Hematopoietic multipotent progenitor cell (in vitro differentiated cells): ENCODE data around the gene GALM. TPM values are rescaled to one million over a fixed set of nuclear protein-coding genes. Genes with fewer than 3 reads are reported as not detected.
"Not testable (repeated sequence)": the region's sequence is repeated elsewhere in the genome, so short reads cannot be mapped to it uniquely, and the experiment has no call there.

Source experiments
- DNase-seq, 3 donors: peaks; one replicate each; pipeline ENCODE4 v3.0.0-alpha.2; 2011 to 2015; ENCODE audit warnings: low read depth in 2 of 3, low spot score in 2 of 3
- total RNA-seq: library from RNA; depleted of rRNA; stranded (reverse); fragments of >200 nt; gene quantifications from one replicate; pipeline ENCODE4 v1.2.3, GENCODE V29; 2012

Gene GALM
- total RNA-seq, 1 donor: 6.2 TPM

DNA sequence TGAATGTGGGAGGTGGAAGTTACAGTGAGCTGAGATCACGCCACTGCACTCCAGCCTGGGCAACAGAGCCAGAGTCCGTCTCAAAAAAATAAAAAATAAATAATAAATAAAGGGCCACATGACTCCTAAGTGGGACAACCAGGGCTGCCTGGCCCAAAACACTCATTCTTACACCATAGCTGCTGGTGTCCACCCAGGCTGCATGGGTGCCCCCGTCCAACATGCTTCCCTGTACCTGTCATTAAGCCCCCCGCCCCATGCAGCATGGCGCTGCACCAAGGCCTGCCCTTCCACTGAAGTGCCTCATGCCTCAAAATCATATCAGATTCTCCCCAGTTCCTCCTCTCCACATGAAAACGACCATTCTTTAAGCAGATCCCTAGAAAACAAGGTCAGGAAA lies 10.8 kb downstream of the GALM start:
- DNase-seq: no peak

DNA sequence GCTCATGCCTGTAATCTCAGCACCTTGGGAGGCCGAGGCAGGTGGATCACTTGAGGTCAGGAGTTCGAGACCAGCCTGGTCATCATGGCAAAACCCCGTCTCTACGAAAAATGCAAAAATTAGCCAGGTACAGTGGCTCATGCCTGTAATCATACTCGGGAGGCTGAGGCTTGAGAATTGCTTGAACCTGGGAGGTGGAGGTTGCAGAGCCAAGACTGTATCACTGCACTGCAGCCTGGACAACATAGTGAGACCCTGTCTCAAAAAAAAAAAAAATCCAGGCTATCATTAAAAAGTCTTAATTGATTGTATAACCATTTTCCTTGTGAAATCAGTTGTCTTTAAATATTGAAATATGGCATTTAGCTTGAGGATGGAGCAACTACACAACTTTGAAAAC lies 15.0 kb downstream of the GALM start:
- DNase-seq: not testable (repeated sequence)

DNA sequence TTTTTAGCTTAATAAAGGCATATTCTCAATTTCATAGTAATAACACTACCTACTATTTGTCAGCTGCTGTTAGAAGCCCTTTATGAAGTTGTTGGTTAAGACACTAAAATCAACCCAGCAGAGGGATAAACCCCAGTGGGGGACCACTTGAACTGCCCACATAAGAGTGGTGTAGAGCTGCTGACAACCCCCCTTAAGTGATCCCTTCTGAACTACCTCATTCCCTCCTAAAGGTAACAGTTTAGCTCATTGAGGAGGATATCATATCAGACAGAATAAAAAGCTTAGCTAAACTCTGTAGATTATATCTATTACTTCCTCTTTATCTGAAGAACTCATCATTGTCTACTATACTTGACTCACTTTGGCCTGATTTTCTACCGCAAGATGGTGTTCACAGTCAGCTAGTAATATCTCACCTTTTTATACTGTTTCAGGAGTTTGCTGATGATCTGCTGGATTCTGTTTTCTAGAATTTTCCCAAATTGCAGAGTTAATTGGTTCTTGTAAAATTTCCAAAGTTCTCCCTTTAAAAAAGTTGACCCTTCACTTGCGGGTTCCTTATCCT lies 16.2 kb downstream of the GALM start:
- peak in 1 of 3 donors; percentile 10 for DNase-seq

DNA sequence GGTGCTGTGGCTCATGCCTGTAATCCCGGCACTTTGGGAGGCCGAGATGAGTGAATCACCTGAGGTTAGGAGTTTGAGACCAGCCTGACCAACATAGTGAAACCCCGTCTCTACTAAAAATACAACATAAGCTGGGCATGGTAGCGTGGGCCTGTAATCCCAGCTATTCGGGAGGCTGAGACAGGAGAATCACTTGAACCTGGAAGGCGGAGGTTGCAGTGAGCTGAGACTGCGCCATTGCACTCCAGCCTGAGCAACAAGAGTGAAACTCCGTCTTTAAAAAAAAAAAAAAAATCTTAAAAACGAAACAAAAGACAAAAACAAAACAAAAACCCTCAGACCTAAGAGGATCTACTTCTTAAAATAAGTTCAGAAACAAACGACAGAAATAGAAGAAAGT lies 16.7 kb downstream of the GALM start:
- not testable (repeated sequence) for DNase-seq

DNA sequence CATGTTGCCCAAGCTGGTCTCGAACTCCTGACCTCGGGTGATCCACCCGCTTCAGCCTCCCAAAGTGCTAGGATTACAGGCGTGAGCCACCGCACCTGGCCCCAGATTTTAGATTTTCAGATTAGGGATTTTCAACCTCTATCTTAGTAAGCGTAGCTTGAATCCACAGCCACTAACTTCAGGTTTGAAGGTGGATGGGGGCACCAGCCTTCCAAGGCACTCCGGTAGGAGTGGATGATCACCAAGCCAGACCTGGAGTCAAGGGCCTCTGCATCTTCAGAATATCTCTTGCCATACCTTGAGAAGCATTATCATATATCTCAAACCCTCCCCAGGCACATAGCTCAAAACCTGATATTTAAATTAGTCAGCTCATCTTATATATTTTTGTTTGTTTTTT lies 17.9 kb downstream of the GALM start:
- no peak for DNase-seq

DNA sequence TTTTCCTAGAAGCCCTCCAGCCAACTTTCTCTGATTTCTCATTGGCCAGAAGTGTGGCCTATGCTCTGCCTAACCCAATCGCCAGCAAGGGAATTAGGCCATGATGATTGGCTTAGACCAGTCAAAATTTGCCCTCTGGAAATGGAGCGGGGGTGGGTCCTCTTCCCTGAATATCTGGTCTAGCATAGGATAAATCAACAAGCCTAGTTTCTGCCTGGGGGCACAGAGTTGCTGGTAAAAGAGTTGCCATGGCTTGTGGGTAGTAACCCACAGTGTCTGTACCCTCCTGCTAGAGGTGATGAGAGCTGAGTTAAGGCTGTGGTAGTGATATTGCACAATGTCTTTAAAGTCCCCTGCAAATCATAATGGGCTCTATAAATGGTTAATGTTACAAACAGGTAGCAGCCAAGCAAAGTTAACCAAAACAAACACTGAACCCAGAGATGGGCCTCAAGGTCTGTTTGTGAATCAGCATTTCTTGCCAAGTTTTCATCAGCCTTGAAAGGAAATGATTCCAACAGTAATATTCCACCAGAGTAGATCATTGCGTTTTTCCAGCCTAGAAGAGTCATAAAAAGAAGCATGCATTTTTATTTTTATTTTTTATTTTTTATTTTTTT lies 19.3 kb downstream of the GALM start:
- no peak for DNase-seq

DNA sequence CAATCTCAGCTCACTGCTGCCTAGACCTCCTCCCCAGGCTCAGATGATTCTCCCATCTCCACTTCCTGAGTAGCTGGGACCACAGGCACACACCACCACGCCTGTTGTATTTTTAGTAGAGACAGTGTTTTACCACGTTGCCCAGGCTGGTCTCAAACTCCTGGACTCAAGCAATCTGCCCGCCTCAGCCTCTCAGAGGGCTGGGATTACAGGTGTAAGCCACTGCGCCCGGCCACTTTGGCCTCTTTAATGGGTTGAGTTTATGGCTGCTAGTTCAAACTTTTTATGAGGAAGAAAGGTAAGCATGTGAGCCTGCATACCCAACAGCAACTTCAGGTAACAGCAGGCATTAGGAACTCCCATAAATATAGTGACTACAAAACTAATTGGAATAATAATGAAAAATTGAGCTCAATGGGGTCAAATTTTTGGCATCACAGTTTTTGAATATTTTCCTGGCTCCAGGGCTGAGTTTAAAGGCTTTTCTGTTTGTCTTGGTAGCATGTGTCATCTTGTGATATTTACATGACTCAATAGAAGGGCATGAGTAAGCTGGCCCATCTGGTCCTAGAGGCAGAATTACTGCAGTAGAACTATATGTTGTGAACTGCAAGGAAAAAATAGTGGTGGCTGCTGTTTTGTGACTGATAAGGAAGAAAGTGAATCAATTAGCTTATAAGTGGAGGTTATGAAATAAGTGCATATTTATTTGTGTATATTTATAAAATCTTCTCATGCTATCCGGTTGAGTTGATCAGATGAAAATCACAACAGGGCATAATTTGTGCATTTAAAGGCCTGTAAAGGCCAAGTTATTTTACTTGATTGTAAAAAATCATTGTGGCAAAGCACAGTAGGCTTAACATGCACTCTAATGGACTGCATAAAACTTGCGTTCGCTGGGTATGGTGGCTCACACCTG lies 24.8 kb downstream of the GALM start:
- no peak for DNase-seq

DNA sequence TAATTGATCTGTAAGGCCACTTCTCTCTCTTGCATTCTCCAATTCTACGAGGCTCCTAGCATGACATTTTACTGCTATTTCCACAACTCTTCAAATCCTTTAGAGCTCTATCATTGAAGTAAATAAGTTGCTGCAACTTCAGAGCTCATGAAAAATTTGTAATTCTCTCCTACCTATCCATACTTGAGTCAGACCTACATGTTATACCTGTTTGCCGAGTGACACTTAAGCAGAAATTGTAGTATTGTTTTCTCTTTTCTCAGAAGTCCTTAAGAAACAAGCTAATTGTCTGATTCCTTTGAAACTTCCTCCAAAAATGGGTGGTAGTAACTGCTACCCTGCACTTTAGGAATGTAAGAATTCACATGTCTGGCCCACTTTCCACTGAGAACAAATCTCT lies 26.1 kb downstream of the GALM start:
- DNase-seq: no peak

DNA sequence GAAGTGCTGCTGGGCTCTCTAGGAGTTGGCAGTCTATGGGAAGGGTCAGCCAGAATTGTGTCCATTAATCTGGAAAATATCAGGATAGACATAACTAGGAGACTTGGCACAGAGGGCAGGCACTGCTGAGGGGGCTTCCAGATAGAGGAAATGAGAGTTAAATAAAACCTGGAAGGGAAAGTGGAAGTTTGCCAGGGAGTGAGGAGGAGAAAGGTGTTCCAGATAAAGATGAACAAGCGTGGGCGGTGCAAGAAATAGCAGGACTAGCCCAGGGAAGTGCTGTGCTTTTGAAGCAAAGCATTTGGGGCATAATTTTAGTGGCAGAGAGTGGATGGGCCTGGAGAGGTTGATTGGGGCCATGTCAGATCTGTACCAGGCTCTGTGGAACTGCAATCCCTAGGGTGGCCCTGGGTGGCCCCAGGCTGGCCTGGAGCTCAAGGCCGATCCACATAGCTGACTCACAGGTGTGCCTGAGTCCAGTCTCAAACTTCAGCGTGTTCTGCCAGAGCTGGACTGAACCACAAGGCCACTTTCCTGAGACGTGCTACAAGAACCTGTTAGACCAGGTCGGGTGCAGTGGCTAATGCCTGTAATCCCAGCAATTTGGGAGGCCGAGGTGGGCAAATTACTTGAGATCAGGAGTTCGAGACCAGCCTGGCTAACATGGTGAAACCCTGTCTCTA lies 26.9 kb downstream of the GALM start:
- no peak for DNase-seq

DNA sequence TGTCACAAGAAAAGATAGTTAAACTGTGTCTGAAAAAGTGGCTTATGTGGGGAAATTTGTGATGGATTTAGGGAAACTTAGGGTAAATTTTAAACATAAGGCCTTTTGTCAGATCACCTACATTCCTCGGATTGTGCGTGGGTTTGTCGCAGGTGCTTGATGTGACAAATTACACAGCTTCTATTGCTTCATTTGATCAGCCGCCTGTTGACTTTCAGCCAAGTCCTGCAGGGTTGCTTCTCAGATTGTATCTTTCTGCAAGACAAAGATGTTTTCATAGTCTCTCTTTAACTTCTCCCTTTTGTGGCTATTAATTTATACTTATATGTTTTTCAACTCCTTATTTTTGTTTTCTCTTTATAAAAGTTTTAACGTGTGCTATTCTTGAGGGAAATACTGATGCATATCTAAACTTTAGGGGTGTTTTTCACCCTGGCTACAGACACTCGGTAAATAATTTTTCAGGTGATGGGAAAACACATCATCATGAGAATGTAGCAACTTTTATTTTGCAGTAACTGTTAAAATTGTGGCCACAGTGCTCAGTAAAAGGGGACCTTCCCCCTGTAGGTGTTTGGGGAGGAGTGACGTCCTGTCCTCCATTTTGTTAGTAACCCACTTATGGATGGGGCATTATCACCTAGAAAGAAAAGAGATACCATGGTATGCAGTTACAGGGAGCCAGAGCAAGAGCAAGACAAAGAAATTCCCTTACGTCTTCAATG lies 31.4 kb downstream of the GALM start:
- DNase-seq: peak in 1 of 3 donors; percentile 16

DNA sequence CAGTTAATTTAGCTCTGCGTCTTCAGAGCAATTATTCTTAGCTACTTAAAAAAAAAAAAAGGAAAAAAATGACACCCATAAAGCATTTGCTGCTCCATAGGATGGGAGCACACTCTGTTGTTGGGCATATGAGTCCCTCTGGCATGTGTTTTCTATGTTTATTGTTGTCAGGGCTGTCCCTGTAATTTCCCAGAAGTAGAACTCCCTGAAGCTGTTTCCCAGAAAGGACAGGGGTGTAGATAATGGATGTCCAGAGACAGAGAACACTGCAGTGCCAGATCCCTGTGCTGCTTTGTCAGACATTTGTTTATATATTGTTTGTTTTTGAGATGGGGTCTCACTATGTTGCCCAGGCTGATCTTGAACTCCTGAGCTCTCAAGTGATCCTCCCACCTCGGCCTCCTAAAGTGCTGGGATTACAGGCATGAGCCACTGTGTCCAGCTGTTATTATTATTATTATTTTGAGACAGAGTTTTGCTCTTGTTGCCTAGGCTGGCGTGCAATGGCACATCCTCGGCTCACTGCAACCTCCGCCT lies 32.6 kb downstream of the GALM start:
- DNase-seq: no peak

DNA sequence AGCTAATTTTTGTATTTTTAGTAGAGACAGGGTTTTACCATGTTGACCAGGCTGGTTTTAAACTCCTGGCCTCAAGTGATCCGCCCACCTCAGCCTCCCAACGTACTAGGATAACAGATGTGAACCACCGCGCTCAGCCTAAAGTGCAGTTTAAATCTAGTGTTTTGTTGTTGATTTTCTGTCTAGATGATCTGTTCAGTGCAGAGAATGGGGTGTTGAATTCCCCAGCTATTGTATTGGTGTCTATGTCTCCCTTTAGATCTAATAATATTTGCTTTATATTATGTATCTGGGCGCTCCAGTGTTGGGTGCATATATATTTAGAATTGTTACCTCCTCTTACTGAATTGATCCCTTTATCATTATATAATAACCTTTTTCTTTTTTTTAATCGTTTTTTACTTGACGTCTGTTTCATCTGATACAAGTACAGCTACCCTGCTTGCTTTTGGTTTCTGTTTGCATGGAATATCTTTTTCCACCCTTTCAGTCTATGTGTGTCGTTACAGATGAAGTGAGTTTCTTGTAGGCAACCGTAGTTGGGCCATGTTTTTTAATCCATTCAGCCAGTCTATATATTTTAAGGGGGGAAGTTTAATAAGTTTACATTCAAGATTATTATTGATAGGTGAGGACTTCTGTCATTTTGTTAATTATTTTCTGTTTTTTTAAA lies 34.3 kb downstream of the GALM start:
- DNase-seq: no peak

DNA sequence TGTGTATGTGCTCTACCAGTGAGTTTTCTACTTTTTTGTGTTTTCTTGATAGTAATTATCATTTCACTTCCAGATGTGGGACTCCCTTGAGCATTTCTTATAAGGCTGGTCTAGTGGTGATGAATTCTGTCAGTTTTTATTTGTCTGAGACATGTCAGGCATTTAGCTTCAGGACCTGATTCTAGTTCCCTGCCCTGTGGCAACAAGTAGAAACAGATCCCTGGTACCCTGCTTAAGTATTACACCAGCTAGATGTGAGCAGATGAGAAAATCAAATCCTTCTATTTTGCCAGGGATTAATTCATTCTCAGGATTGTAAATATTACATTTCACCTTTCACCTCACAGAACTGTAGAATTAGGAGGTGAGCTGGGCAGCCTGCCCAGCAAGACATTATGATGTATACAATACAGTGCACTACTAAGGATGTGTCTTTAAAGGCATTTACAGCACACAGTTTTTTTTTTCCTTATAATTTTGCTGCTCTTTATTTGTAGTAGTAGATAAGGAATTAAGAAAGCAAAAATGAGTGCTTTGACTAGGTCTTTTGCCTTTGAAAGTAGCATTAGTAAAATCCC lies 35.1 kb downstream of the GALM start:
- DNase-seq: no peak

DNA sequence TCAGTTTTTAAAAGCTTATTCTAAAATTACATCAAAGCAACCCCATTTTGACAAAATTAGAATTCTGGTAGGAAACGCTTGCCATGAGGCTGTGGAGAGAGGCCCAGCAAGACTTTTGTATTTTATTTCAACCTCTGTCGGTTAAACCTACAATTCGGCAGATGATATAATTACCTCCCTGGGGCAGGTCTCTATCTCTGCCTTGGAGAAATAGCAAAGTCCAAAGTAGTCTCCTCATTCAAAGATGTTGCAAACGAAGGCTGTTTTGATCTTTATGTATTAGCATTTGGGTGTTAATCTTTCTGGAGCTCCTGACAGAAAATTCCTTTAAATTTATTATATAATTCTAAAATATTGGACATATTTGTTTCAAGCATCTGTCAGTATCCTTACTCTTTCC lies 35.6 kb downstream of the GALM start:
- no peak for DNase-seq

DNA sequence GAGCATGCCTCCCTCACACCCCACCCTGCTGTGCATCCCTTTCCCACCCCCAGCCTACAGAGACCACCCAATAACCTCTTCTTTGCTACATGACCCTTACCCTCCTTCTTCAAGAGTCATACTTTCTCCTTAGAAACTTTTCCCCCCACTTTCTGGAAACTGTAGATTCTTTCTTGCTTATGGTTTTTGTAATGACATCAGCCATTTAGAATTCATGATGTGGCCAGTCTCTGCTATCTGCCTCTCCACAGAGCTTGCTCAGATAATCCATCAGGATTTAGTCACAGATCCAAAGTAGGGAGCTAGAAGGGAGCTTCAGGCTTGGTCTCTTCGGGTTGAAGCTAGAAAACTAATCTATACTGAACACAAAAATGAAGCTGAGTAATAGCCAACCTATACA lies 36.5 kb downstream of the GALM start:
- no peak for DNase-seq

DNA sequence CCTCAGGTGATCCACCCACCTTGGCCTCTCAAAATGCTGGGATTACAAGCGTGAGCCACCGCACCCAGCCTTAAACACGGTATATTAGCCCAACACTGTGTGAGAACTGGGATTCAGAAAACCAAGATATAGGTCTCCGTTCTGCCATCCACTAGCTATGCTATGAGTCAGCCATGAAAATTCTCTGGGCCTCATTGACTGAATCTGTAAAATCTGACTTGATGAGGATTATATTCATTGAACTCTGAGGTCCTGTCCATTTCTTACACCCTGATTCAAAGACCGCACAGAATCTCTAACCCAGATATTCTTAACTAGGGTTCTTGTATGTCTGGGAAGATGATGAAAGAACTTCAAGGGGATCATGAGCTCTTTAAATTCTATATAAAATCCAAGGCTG lies 37.4 kb downstream of the GALM start:
- DNase-seq: not testable (repeated sequence)

DNA sequence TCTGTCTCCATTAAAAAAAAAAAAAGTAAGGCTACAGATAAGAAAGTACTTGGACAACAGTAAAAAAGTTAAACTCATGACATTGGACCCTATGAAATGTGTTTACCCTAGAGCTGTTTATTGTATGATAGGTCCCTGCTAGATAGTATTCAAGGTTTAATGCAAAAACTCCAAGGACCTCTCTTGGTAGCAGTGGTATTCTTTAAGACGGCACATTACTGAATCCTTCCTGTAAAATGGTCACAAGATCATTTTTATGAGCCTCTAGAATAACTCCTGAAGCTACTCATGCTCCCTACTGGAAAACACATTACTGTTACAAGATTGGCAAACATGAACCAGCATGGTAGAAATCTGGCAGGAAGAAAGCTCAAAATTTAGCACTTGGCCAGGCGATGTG lies 38.8 kb downstream of the GALM start:
- DNase-seq: no peak

DNA sequence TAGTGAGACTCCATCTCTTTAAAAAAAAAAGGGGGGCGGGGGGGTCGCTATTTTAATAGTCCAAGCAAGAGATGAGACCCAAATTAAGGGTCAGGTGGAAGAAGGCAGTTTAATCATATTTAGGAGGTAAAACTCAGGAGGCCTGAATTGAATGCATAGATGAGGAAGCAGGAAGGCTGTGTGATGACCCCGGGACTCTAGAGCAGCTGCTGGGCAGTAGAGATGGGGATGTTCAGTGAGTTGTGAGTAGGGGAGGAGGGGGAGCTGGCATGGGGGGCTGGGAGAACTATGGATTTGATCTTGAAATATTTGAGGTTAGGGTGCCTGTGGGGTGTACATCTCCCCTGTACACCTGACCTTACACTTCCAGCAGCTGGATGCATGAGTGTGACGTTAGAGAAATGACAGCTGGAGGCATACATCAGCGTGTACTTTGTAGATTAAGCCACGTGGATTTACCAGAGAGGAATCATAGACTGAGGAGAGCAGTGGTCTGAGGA lies 41.0 kb downstream of the GALM start:
- DNase-seq: no peak

DNA sequence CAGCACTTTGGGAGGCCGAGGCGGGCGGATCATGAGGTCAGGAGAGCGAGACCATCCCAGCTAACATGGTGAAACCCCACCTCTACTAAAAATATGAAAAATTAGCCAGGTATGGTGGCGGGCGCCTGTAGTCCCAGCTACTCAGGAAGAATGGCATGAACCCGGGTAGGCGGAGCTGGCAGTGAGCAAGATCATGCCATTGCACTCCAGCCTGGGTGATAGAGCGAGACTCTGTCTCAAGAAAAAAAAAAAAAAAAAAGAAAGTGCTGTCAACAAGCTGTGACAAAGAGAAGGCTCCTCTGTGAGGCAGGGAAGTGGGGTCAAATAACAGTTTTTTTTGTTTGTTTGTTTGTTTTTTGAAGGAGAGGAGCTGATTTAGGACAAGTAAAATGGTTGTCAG lies 42.6 kb downstream of the GALM start:
- not testable (repeated sequence) for DNase-seq
